Stimulated activated CD8-positive, alpha-beta memory T cell treated with anti-CD3 and anti-CD28 coated beads, Interleukin-4, amount 100 ng/mL, for 24 hours (primary cell): ENCODE data around the gene NFATC1.

Source experiments
- DNase-seq: peaks from one replicate; pipeline ENCODE4 v3.0.0-alpha.2; 2020; ENCODE audit warnings: low read depth

NFATC1 gene

DNA sequence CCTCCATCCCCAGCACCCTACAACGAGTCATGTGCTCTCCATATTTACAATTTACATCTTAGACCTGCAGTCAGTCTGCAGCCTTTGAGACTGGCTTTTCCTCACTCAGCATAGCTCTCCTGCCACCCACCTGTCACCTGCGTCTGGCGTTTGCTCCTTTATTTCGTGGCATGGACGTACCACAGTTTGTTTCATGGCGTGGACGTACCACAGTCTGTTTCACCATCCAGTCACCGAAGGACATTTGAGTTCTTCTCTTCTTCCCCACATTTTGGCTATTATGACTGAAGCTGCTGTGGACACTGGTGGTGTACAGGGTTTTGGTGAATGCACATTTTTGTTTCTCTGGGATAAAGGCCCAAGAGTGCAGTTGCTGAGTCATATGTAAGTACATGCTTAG is 142.0 kb downstream of the NFATC1 start:
- DNase-seq: no peak

DNA sequence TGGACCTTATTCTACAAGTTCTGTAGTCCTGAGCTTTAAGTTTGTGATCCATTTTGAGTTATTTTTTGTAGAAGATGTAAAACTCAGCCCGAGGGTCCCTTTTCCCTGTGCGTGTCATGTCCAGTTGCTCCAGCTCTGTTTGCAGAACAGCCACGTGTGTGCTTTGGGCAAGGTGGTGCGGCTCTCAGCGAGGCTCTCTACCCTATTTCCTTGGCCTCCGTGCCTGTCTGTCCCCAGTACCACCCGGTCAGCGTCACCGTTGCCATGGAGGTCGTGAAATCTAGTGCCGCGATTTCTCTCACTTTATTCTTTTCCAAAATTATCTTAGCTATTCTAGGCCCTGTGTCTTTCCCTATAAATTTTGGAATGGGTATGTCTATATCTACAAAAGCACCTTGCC is 142.9 kb downstream of the NFATC1 start:
- no peak for DNase-seq

GRCh38 chr18:79540161-79540903 is 144.6 kb downstream of the NFATC1 start:
- no peak for DNase-seq

DNA sequence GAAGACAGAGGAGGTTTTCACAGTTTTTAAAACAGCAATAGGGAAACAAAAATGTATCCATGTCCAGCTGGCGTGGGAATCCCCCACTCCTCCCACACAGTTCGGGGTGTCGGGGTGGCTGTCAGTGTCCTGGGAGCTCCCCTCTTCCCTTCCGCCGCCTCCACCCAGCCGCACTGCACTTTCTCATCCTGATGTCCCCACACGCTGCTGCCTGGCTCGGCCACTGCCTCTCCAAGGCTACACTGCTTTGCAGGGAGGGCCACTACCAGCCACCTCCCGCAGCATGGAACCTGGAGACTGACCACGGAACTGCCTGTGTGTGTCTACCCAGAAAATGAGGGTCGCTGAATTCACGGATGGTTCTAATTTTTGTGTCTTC is 145.2 kb downstream of the NFATC1 start:
- DNase-seq: no peak

- no peak for DNase-seq
Measured at GRCh38 chr18:79542213-79542612, 146.5 kb downstream of the NFATC1 start.

- no peak for DNase-seq
Measured at GRCh38 chr18:79542876-79543750, 147.4 kb downstream of the NFATC1 start.

DNA sequence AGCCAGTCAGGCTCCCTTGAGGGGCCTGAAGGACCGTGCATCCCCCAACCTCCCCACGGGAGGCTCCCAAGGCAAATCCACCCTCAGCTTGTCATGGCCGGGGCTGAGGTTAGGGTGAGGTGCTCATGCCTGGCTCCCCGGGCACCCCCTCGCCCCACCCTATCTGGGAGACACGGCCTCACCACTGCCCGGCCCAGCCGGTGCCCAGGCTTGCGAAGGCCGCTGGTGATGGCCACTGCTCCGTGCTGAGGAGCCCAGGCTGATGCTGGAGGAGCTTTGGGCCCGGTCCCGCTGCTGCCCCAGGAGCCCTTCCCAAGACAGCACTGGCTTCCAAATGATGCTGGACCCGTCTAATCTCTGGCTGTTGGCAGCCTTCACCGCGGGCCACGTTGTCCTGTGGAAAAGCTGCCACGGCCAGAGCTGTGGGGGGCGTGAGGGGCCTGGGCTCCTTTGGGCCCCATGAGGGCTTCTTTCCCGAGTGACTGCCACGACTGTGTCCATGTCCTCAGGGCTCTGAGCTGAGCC is 148.2 kb downstream of the NFATC1 start:
- DNase-seq: no peak

DNA sequence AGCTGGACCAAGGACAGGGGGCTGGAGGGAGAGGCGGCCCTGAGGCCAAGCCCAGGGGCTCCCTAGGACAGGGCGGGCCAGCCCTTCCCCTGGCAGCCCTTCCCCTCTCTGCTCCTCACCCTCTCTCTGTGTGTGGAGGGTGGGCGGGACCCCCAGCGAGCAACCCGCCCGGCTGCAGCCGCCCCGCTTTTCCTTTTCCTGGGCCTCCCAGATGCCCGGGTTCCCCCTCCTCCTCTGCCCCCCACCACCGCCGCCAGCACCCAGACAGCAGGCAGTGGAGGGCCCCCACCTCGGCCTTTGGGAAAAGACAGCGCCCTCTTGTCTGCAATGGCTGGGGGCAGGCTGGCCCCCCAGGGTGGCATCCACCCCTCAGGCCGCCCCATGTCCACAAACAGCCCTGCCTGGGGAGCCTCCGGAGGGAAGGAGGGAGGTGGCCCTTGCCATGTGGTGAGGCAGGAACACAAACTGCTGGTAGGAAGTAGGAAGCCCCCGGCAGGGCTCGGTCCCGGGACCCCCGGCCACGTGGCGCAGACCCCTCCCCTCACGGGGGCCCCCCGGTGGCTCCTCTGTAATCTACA is 148.7 kb downstream of the NFATC1 start:
- DNase-seq: no peak

DNA sequence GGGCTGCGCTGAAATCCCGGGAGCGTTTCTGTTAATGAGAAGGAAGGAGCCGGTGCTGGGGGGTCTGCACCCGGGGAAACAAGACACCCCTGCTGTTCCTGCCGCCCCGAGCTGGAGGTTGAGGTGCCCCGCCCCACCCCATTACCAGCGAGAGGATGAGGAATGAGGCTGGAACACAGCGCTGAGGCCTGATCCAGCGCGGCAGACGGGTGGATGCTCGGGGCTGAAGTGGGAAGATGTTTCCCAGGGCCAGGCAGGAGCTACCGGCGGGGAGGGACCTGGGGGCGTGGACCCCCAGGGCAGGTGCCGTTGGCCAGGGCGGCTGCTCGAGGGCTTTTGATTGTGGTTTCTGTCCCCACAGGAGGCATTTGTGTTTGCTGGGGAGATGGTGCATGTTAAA is 149.5 kb downstream of the NFATC1 start:
- DNase-seq: no peak

DNA sequence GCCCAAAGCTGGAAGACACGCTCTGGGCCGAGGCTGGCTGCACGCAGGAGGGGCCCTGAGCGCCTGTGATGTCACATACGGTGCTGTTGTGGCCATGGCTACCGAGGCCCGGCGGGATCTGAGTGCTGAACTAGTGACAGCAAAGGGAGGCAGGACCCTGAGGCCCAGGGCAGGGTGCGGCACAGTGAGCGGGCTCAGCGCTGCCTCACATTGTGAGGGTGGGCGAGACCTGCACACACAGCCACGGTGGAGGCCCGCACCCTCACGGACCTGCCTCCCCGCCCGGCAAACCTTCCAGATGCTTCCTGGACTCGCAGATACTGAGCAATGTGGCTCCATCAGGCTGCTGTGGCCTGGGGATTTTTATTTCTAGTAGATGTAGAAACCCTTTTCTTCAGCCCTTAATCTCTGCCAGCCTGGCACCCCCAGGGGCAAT is 150.0 kb downstream of the NFATC1 start:
- DNase-seq: no peak

- no peak for DNase-seq
Measured at GRCh38 chr18:79546781-79547272, 151.1 kb downstream of the NFATC1 start.

GRCh38 chr18:79547413-79548076 is 151.8 kb downstream of the NFATC1 start:
- no peak for DNase-seq

DNA sequence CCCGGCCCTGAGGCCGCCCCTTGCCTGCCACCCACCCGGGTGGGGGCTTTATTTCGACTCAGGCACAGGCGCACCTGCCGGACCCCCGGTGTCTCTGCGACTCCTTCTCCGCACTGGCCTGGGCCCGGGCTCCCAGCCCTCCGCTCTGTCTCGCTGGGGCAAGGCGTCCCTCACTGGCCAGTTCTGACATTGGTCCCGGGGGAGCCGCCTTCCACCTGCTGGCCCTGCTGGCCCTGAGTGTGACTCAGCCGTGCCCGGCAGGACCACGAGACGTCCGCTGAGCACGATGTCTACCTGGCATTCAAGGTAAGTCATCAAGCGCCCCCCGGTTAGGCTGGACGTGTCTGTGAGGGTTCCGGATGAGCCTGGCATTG is 152.3 kb downstream of the NFATC1 start:
- DNase-seq: no peak

GRCh38 chr18:79548621-79548985 is 152.9 kb downstream of the NFATC1 start:
- DNase-seq: no peak

- DNase-seq: no peak
Measured at GRCh38 chr18:79548986-79549637, 153.4 kb downstream of the NFATC1 start.

DNA sequence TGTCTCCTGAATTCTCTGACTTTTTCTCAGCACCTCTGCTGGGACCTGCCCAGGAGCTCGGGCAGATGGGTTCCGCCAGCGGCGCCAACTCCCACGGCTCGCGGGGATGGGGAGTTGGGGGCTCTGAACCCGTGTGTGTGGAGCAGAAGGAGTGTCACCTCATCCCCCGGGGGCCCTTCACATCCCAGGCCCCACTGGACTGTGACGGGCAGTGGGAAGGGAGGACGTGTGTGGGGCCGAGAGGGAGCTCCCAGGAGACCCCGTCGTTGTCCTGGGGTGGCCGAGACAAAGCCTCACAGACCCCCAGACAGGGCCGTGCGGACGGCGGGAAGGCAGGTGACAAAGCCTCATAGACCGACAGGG is 153.9 kb downstream of the NFATC1 start:
- DNase-seq: no peak

DNA sequence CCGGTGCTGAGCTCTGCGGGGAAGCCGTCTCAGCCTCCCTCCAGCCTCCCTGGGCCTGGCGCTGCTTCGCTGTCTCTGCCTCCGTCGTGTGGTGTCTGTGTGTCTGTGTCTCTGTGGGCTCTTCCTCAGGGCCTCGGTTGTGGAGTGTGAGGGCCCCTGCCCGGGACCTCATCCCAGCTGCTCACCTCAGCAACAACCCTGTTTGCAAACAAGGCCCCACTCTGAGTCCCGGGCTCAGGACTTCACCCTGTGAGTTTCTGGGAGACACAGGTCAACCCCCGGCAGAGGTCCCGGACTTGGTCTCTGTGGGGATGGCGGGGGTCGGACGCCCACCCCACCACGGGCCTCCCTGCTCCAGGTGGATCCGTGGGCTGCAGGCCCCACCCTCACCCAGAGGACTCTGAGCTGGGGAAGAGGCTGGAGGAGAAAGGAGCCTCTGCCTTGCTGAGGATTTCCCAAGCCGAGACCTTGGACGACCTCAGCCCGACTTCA is 156.5 kb downstream of the NFATC1 start:
- no peak for DNase-seq

DNA sequence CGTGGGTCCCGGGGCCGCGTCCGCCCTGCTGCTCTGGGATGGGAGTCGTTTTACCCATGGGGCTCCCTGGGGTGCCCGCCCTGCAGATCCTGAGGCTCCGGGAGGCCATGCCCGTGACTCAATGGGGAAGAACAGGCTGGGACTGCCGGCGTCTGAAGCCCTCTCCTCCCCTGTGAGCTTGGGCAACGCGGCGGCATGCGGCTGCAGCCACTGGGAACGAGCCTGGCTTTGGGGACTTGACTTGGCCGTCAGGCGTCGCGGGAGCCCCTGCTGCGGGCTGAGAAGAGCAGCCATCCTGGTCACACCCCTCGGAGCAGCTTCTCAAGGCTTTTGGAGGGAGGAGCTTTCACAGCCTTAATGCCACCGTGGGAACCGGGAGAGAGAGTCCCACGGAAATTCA is 157.0 kb downstream of the NFATC1 start:
- no peak for DNase-seq

- DNase-seq: no peak
Measured at GRCh38 chr18:79553154-79553553, 157.4 kb downstream of the NFATC1 start.

- DNase-seq: no peak
Measured at GRCh38 chr18:79553696-79554095, 158.0 kb downstream of the NFATC1 start.

DNA sequence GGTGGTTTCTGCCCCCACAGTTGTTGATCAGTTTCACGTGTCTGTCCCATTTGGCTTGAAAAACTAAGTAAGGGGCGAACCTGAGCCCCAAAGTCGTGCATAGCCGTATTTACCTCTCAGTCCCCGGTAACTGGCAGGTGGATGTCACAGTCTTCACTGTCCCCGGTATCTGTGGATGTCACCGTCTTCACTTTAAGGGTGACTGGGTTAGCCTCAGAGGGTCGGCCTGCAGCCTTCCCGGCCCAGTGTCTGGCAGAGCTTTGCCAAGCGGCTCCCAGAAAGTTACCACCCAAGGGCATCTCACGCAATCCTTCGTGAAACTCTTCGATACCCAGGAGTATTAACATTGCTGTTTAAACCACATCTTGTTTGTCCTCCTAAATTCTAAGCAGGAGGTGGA is 158.6 kb downstream of the NFATC1 start:
- no peak for DNase-seq
